OCI-LY3 (cell line): Measurements from ENCODE around the gene MTHFD2L.

Source experiments
- H2AFZ ChIP-seq: fragments of 200-600, 300-600 bp; shearing (Covaris generic); 2 replicates; pipeline ENCODE4 v1.6.0; 2014; ENCODE audit warnings: antibody characterized with exemption, low read depth, low read length
- H3K27ac ChIP-seq: fragments of 200-600, 300-600 bp; sonication (generic); 2 replicates; pipeline ENCODE4 v1.5.1; 2014; ENCODE audit warnings: mild to moderate bottlenecking, low read length, moderate library complexity, mixed read lengths
- H3K27me3 ChIP-seq: fragments of 200-600, 300-600 bp; sonication (generic); 2 replicates; pipeline ENCODE4 v1.6.1; 2014; ENCODE audit warnings: low read depth, low read length, mixed read lengths
- H3K36me3 ChIP-seq: fragments of 200-600, 300-600 bp; sonication (generic); replicated peaks from 2 replicates; pipeline ENCODE3; 2014; ENCODE audit warnings: low read depth, low read length, mixed read lengths
- H3K4me1 ChIP-seq: fragments of 300-600, 200-600 bp; sonication (generic); 2 replicates; pipeline ENCODE4 v1.6.1; 2014; ENCODE audit warnings: low read length, mixed read lengths
- H3K4me2 ChIP-seq: fragments of 200-600, 300-600 bp; sonication (generic); 2 replicates; pipeline ENCODE4 v1.6.1; 2014; ENCODE audit warnings: low read length, mixed read lengths
- H3K4me3 ChIP-seq: fragments of 300-600, 200-600 bp; sonication (generic); 2 replicates; pipeline ENCODE4 v1.5.1; 2014; ENCODE audit warnings: antibody characterized with exemption, mild to moderate bottlenecking, low read length, moderate library complexity
- H3K79me2 ChIP-seq: fragments of 300-600, 200-600 bp; shearing (Covaris generic); 2 replicates; pipeline ENCODE4 v1.6.1; 2014; ENCODE audit warnings: mild to moderate bottlenecking, low read length, mixed read lengths
- H3K9ac ChIP-seq: fragments of 300-600, 200-600 bp; shearing (Covaris generic); 2 replicates; pipeline ENCODE4 v1.6.0; 2014; ENCODE audit warnings: mild to moderate bottlenecking, low read length, moderate library complexity
- H3K9me3 ChIP-seq: fragments of 200-600, 300-600 bp; shearing (Covaris generic); 2 replicates; pipeline ENCODE4 v1.6.1; 2014; ENCODE audit warnings: low read length, mixed read lengths; ENCODE audit not compliant: insufficient read depth
- H4K20me1 ChIP-seq: fragments of 200-600, 300-600 bp; sonication (generic); 2 replicates; pipeline ENCODE4 v1.6.1; 2016; ENCODE audit warnings: low read length, mixed read lengths; ENCODE audit not compliant: insufficient read depth
- EZH2phosphoT487 ChIP-seq: fragments of 200-600 bp; shearing (Covaris generic); IDR thresholded peaks from 2 replicates; pipeline ENCODE4 v1.6.1; 2018; ENCODE audit warnings: antibody characterized with exemption, mixed run types, low read depth
- TF ChIP-seq, protein P1 (sequence below): fragments of 200-600, 300-600 bp; sonication (generic); IDR thresholded peaks from 2 replicates; pipeline ENCODE4 v1.5.1; 2014; ENCODE audit warnings: antibody characterized with exemption, low read length, low read depth

Gene MTHFD2L

DNA sequence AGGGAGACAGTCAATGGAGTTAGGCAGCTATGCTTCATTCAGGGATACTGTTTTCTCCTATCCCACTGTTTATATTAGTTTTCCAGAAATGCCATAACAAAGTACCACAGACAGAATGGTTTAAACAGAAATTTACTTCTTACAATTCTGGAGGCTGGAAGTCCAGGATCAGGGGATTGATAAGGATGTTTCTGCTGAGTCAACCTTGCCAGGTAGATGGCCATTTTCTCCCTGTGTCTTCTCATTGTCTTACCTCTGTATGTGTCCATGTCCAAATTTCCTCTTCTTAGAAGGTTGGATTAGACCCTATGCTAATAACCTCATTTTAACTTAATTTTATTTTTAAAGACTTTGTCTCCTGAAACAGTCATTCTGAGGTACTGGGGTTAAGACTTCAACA is 129.9 kb downstream of the MTHFD2L start:
- Histone ChIP-seq H3K4me2 (no peak overlapping the region), H2AFZ (no peak overlapping the region), H4K20me1 (no peaks in the 10 kb centered on the region), H3K36me3 (no peaks in the 10 kb centered on the region), H3K79me2 (no peaks in the 10 kb centered on the region), H3K4me1 (no peaks in the 10 kb centered on the region), H3K27me3 (no peaks in the 10 kb centered on the region), H3K9me3 (no peaks in the 10 kb centered on the region), H3K9ac (no peak overlapping the region), H3K27ac (no peak overlapping the region), H3K4me3 (no peak overlapping the region)
- no peak for TF ChIP-seq EZH2phosphoT487
- TF ChIP-seq, protein P1, sequence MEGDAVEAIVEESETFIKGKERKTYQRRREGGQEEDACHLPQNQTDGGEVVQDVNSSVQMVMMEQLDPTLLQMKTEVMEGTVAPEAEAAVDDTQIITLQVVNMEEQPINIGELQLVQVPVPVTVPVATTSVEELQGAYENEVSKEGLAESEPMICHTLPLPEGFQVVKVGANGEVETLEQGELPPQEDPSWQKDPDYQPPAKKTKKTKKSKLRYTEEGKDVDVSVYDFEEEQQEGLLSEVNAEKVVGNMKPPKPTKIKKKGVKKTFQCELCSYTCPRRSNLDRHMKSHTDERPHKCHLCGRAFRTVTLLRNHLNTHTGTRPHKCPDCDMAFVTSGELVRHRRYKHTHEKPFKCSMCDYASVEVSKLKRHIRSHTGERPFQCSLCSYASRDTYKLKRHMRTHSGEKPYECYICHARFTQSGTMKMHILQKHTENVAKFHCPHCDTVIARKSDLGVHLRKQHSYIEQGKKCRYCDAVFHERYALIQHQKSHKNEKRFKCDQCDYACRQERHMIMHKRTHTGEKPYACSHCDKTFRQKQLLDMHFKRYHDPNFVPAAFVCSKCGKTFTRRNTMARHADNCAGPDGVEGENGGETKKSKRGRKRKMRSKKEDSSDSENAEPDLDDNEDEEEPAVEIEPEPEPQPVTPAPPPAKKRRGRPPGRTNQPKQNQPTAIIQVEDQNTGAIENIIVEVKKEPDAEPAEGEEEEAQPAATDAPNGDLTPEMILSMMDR = no peak

DNA sequence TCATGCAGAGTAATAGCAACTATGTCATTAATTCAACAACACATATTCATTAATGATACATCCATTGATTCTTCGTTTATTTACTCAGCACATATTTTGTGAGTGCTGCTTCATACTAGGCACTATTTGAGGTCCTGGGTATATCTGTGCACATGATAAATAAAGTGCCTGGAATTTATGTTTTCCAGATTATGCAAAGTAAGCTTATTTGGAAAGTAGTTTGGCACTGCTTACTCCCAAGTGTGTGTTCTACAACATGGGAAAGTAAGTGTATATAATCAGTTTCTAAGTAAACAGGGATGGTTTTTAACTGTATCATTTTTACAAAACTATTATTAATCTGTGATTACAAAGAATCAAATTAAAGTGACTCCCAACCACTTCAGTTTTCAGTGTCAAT is 133.6 kb downstream of the MTHFD2L start:
- Histone ChIP-seq H3K9me3 (no peaks in the 10 kb centered on the region), H3K27ac (no peak overlapping the region), H4K20me1 (no peaks in the 10 kb centered on the region), H3K4me3 (no peak overlapping the region), H3K79me2 (no peaks in the 10 kb centered on the region), H3K4me1 (peaks cover 10% of the 10 kb centered on the region), H2AFZ (no peak overlapping the region), H3K27me3 (no peaks in the 10 kb centered on the region), H3K36me3 (no peaks in the 10 kb centered on the region), H3K4me2 (no peak overlapping the region), H3K9ac (no peak overlapping the region)
- no peak for TF ChIP-seq EZH2phosphoT487
- TF ChIP-seq, protein P1 = no peak

DNA sequence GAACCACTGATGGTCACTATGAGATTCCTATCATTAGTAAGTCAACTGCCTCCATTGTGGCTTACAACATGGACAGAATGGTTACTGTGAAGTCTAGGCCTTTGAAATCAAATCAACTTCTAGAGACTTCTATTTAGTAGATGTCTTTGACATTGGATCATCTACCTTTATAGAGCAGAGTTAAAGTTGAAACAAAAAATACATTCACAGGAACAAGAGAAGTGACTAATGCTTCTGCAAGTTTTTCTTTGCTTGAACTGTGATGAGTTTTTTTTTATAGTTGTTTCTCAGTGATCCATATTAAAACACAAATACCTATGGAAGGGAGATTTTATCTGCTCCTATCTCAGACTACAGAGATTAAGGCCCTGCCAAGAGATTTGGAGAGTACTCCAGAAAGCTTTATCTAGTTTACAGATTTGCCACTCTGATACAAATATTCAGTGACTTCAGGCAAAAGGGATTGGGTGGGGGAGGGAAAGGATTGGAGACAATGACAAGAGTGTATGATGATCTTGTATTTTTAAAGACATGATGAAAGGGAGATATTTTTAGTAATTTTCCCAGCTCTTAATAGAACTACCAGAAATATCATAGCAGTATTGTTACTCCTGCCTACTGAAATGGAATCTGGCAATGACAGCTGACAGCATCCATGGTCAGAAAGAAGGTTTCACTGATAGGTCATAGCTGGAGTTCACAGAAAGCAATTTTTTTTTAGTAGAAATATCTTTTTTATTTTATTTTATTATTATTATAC is 134.4 kb downstream of the MTHFD2L start:
- Histone ChIP-seq H2AFZ (no peak overlapping the region), H3K79me2 (no peaks in the 10 kb centered on the region), H3K4me3 (no peak overlapping the region), H3K27me3 (no peaks in the 10 kb centered on the region), H3K9me3 (no peaks in the 10 kb centered on the region), H3K36me3 (no peaks in the 10 kb centered on the region), H3K4me2 (no peak overlapping the region), H3K27ac (no peak overlapping the region), H3K4me1 (peaks cover 10% of the 10 kb centered on the region), H4K20me1 (no peaks in the 10 kb centered on the region), H3K9ac (no peak overlapping the region)
- TF ChIP-seq, protein P1 = no peak
- no peak for TF ChIP-seq EZH2phosphoT487

DNA sequence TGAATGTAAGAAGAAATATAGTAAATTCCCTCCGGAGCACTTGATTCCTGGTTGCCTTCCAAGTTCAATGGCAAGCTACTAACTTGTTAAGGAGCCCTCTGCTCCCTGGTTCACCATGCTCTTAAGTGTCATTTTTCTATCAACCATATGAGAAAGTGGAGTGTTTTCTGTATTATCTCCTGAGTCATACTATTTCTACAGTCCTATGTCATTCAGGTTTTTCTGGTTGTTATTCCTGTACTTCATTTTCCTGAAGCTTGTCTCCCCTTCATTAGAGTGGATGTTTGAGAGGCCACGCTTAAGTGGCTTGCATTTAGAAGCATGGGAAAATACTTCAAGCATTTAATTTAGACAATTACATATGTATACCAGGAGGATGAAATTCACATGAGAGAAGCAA is 135.6 kb downstream of the MTHFD2L start:
- no peak overlapping the region for H3K9ac ChIP-seq

More for the DNA sequence above, 135.6 kb downstream of the MTHFD2L start:
- Histone ChIP-seq H3K9me3 (no peaks in the 10 kb centered on the region), H2AFZ (no peak overlapping the region), H3K79me2 (no peaks in the 10 kb centered on the region), H3K27me3 (no peaks in the 10 kb centered on the region), H3K4me1 (peaks cover 10% of the 10 kb centered on the region), H4K20me1 (no peaks in the 10 kb centered on the region), H3K36me3 (no peaks in the 10 kb centered on the region), H3K4me2 (no peak overlapping the region), H3K4me3 (no peak overlapping the region), H3K27ac (no peak overlapping the region)
- TF ChIP-seq, protein P1 = no peak
- TF ChIP-seq EZH2phosphoT487 = no peak
